Spinal cord (tissue), 10 donors: ENCODE results near the gene GNG7. TPM values are rescaled to one million over a fixed set of nuclear protein-coding genes. Genes with fewer than 3 reads are reported as not detected.
A peak's percentile ranks its signal among the peaks of the same experiment; 100 is the strongest.

Experiments
- DNase-seq, 6 donors: peaks; one replicate each; pipeline versions ENCODE4 v3.0.0 to v3.0.0-alpha.2; 2013 to 2015; ENCODE audit warnings: low spot score in 6 of 6, low read depth in 4 of 6
- H3K27ac ChIP-seq: one replicate; pipeline ENCODE4 v1.5.1; 2013; ENCODE audit warnings: low read depth, low read length, control low read depth
- H3K27me3 ChIP-seq: one replicate; pipeline ENCODE4 v1.6.1; 2013; ENCODE audit warnings: low read length; ENCODE audit not compliant: control insufficient read depth, insufficient read depth
- H3K36me3 ChIP-seq: one replicate; pipeline ENCODE4 v1.6.1; 2013; ENCODE audit warnings: low read length; ENCODE audit not compliant: control insufficient read depth, insufficient read depth
- H3K4me1 ChIP-seq: one replicate; pipeline ENCODE4 v1.6.1; 2013; ENCODE audit warnings: low read length; ENCODE audit not compliant: control insufficient read depth, insufficient read depth
- H3K4me3 ChIP-seq: one replicate; pipeline ENCODE4 v1.5.1; 2013; ENCODE audit warnings: low read depth, low read length, control low read depth
- H3K9me3 ChIP-seq: one replicate; pipeline ENCODE4 v1.6.1; 2013; ENCODE audit warnings: low read length; ENCODE audit not compliant: control insufficient read depth, insufficient read depth
- WGBS: methylation state at CpG from one replicate; pipeline ENCODE4 v1.1.5; 2013; ENCODE audit warnings: missing lambda C conversion rate; ENCODE audit not compliant: insufficient coverage; 5-methylcytosine and 5-hydroxymethylcytosine counted together
- polyA plus RNA-seq, 2 donors: library from polyadenylated mRNA; unstranded; fragments of 120-200 nt; gene quantifications; one replicate each; pipeline ENCODE4 v1.2.1, GENCODE V29; 2013; ENCODE audit not compliant: insufficient read length in 2 of 2
- total RNA-seq, 2 donors: library from RNA; depleted of rRNA in 1 of 2; stranded (reverse); fragments of 120-200 nt in 1 of 2; fragments of >200 nt in 1 of 2; gene quantifications; one replicate each; pipeline versions ENCODE4 v1.2.3 to v1.2.4, GENCODE V29; 2013 to 2014
- donor health status: healthy.

The GNG7 gene
- total and polyA plus RNA-seq, 4 donors, result 6.2 to 60.4 (median 30.2) TPM

DNA sequence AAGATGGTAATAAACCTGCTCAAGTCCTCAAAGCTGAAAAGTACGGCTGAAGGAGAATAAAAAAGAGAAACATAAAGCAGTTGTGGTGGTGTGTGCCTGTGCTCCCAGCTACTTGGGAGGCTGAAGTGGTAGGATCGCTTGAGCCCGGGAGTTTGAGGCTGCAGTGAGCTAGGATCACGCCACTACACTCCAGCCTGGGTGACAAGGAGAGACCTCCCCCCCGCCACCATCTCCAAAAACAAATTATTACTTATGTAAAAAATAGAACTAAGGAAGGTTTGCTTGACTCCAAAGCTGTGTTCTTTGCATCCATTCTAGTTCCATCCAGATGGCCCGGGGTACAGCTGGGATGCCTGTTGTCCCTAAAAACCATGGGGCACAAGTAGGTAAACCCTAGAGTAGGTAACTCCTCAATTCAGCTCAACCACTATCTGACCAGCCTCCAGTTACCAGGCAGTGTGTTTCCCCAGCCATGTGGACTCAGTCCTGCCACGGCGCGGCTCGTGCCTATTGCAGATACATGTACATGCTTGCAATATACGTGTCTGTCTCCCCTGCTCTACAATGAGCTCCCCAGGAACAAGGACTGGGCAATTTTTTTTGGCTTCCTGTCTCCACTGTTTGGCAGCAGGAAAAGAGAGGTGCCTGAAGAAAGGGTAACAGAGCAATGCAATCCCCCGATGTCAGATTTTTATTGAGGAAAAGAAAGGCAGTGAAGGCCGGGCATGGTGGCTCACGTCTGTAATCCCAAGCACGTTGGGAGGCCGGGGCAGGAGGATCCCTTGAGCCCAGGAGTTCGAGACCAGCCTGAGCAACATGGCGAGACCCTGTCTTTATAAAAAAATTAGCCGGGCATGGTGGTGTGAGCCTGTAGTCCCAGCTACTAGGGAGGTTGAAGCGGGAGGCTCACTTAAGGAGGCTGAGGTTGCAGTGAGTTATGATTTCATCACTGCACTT is 101.3 kb downstream of the GNG7 start:
- H3K4me3 ChIP-seq, result no peak overlapping the region
- no peaks in the 10 kb centered on the region for H3K9me3 ChIP-seq
- H3K4me1 ChIP-seq, result peaks cover 23% of the 10 kb centered on the region
- 89% methylated on average over 16 of the region's 20 CpGs for WGBS
- no peak for DNase-seq
- no peaks in the 10 kb centered on the region for H3K27me3 ChIP-seq
- no peaks in the 10 kb centered on the region for H3K36me3 ChIP-seq
- no peak overlapping the region for H3K27ac ChIP-seq

DNA sequence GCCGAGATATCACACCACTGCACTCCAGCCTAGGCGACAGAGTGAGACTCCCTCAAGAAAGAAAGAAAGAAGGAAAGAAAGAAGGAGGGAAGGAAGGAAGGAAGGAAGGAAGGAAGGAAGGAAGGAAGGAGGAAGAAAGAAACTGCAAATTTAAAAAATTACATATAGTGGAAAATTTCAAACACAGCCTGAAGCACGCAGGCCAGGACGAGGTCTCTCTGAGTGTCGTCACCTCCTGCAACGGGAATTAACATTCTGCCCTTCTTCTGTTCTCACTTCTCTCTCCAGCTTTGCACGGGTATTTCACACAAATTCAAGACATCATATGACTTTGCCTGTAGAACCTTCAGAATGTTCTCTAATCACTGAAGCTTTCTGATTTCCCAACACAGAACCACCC is 108.2 kb downstream of the GNG7 start:
- no peaks in the 10 kb centered on the region for H3K9me3 ChIP-seq
- DNase-seq, result no peak
- H3K4me1 ChIP-seq, result peaks cover 6% of the 10 kb centered on the region
- no peaks in the 10 kb centered on the region for H3K36me3 ChIP-seq
- H3K27ac ChIP-seq, result no peak overlapping the region
- WGBS, result 77% methylated on average over 5 of the region's 7 CpGs
- no peak overlapping the region for H3K4me3 ChIP-seq
- no peaks in the 10 kb centered on the region for H3K27me3 ChIP-seq

DNA sequence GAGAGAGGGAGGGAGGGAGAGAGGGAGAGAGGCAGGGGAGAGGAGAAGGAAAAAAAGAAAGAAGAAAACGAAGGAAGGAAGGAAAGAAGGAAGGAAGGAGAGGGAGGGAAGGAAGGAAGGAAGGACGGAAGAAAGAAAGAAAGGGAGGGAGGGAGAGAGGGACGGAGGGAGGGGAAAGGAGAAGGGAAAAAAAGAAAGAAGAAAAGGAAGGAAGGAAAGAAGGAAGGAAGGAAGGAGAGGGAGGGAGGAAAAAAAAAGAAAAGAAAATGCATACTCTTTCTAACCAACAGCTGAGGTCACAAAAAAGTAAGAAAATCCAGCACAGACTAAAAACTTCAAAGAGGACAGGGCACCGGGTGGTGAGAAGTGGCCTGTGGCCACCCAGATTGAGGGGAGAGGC is 109.7 kb downstream of the GNG7 start:
- peaks cover 3% of the 10 kb centered on the region for H3K27me3 ChIP-seq
- no peak overlapping the region for H3K27ac ChIP-seq
- no peak overlapping the region for H3K4me3 ChIP-seq
- H3K9me3 ChIP-seq, result no peaks in the 10 kb centered on the region
- no peak for DNase-seq
- peaks cover 10% of the 10 kb centered on the region for H3K4me1 ChIP-seq
- H3K36me3 ChIP-seq, result no peaks in the 10 kb centered on the region
- WGBS, result 51% methylated on average over 2 of the region's 4 CpGs

DNA sequence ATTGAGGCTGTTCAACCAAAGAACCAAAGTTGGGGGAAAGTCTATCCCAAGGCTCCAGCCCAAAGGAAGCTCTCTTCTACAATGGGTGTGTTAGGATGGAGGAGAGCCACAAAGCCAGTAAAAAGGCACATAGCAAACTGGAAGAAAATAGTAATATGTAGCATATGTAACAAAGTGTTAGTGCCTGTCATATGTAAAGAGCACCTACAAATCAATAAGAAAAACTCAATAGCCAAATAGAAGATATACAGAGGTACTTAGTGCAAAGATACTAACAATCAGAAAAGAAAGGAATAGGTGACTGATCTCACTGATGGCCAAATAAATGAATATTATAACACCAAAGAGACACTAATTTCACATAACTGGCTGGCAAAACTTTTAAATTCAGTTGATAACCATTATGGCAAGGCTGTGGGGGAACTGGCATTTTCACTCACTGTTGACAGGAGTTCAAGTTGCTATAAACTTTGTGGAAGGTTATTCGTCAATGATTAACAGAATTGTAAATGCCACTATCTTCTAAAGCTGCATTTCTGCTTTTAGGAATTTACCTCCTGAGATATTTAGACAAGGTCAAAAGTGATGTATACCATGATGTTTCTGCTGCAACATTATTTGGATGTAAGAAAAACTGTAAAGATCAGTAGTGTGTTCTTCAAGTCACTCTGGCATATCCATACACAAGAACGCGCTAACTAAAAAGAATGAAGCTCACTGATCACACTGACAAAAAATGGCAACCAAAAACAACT is 110.8 kb downstream of the GNG7 start:
- Histone ChIP-seq H3K4me3 (no peak overlapping the region), H3K4me1 (peaks cover 19% of the 10 kb centered on the region), H3K27ac (no peak overlapping the region), H3K27me3 (peaks cover 5% of the 10 kb centered on the region), H3K9me3 (no peaks in the 10 kb centered on the region), H3K36me3 (no peaks in the 10 kb centered on the region)
- no peak for DNase-seq
- WGBS, result no CpG with 5 or more reads among the region's 3 CpGs

DNA sequence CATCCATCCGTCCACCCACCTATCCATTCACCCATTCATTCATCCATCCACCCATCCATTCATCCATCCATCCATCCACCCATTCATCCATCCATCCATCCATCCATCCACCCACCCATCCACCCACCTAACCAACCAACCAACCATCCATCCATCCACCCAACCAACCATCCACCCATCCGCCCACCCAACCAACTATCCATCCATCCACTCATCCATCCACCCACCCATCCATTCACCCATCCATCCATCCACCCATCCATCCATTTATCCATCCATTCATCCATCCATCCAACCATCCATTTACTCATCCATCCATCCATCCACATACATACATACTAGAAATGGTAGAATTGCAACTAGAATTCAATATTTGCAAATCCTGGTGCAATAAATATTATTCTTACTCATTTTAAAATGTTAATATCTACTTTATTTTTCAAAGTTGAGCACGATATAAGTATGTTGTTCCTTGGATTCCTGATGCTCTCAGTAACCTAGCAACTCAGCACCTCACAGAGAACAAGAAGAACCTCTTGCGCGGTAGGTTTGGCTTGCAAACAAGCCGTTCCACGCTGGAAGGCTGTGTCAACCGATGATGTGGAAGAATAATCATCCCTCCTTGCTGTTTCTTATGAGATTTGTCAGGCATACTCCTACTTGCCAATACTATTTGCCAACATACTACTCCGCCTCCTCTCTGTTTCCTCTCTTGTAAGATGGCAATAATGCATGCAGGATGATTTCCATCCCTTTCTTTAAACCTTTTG is 111.7 kb downstream of the GNG7 start:
- H3K27me3 ChIP-seq, result peaks cover 5% of the 10 kb centered on the region
- no peaks in the 10 kb centered on the region for H3K9me3 ChIP-seq
- no peaks in the 10 kb centered on the region for H3K36me3 ChIP-seq
- peaks cover 19% of the 10 kb centered on the region for H3K4me1 ChIP-seq
- DNase-seq, result no peak
- no peak overlapping the region for H3K4me3 ChIP-seq
- 71% methylated on average over 6 of the region's 9 CpGs for WGBS
- H3K27ac ChIP-seq, result no peak overlapping the region

DNA sequence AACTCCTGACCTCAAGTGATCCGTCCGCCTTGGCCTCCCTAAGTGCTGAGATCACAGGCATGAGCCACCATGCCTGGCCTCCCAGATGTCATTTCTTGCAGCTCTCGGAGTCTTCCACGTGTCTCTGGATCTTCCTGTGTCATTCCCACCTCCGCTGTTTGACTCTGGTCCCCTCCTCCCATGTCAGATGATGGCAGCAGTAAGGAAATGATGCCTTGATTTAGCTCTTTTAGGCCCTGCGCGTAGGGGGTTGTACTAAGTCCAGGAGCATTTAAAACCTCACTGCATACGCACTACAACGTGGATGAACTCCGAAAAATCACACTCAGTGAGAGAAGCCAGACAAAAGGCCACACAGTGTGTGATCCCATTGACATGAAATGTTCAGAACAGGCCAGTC is 113.1 kb downstream of the GNG7 start:
- WGBS, result 85% methylated on average over 10 of the region's 10 CpGs
- Histone ChIP-seq H3K27ac (no peak overlapping the region), H3K27me3 (peaks cover 5% of the 10 kb centered on the region), H3K4me3 (no peak overlapping the region), H3K4me1 (peaks cover 19% of the 10 kb centered on the region), H3K36me3 (no peaks in the 10 kb centered on the region), H3K9me3 (no peaks in the 10 kb centered on the region)
- no peak for DNase-seq

DNA sequence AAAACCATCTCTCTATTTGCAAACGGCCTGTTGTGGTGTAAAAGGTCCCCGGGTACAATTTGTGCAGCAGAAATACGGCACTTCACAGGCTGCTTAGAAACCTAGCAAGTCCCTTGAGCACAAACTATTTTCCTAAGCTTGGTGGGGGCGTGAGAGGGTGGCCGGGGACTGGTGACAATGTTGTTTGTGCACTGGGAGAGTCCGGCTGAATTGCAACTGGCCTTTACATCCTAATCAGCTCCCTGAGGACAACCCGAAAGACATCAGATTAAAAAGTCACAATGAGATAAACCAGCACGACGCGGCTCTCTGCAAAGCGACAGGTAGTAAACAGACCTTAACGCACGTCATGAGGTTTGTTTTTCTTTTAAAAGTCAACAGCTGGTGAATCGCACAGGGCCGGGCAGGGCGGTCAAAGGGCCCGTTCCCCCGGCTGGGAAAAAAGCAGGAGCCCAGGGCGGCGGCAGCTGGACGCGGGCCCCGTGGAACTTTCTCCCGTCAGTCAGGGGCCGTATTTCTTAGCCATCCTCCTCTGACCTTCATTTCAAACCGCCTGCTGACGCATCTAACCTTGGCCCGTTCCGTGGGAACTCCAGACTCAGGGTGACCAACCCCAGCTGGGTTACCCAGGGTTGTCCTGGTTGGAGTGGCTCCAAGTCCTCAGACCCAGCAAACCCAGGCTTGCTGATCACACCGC is 114.3 kb downstream of the GNG7 start:
- DNase-seq, result peak in 1 of 6 donors; percentile 52
- WGBS, result 41% methylated on average over 24 of the region's 30 CpGs
- no peak overlapping the region for H3K4me3 ChIP-seq
- no peak overlapping the region for H3K27ac ChIP-seq
- H3K36me3 ChIP-seq, result no peaks in the 10 kb centered on the region
- H3K27me3 ChIP-seq, result peaks cover 5% of the 10 kb centered on the region
- H3K9me3 ChIP-seq, result no peaks in the 10 kb centered on the region
- peaks cover 19% of the 10 kb centered on the region for H3K4me1 ChIP-seq

DNA sequence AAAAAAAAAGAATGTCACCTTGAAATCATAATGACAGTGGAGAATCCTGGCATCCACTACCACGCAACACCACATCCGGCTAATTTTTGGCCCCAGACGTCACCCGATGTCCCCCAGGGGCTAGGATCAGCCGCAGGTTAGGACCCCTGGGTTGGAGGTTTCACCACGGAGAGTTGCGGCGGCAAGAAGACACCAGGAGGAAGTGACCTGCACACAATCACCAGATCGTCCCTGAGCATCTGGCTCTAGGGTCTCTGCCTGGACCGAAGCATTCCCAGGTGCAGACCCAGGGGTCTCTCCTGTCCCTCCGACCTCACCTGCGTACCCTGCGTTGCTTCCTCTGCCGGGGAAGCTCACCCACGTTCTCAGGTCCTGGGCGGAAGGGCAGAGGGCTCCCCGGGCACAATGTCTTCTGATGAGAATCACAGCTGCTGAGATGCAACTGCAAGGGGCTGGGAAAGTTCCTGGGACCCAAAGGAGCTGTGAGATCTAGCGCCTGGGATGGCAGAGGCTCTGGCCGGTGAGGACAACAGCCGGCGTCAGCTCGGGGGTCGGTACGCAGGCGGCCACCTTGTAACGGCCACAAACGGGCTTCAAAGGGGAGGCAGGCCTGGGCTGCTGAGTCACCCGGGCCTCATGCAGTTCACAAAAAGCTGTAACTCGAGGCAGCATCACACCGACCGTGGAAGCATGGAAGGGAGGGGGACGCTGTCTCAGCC is 115.3 kb downstream of the GNG7 start:
- Histone ChIP-seq H3K4me3 (no peak overlapping the region), H3K27ac (no peak overlapping the region), H3K27me3 (peaks cover 5% of the 10 kb centered on the region), H3K9me3 (peaks cover 1% of the 10 kb centered on the region), H3K36me3 (no peaks in the 10 kb centered on the region), H3K4me1 (peaks cover 19% of the 10 kb centered on the region)
- DNase-seq, result no peak
- WGBS, result 54% methylated on average over 30 of the region's 32 CpGs
